Aorta (tissue), 5 donors: Measurements from ENCODE around the gene STK10. TPM values are rescaled to one million over a fixed set of nuclear protein-coding genes. Genes with fewer than 3 reads are reported as not detected.
"Not testable (repeated sequence)": the region's sequence is repeated elsewhere in the genome, so short reads cannot be mapped to it uniquely, and the experiment has no call there.

Experiments
- ATAC-seq: fragments of 200-7000 bp; cut with Tn5 transposase; one replicate; pipeline ENCODE4 v1.9.1; 2022; ENCODE audit warnings: moderate library complexity; ENCODE audit not compliant: low FRiP score
- DNase-seq, 2 donors: peaks; one replicate each; pipeline ENCODE4 v3.0.0-alpha.2; 2020
- H3K27ac ChIP-seq, 2 donors: one replicate each; pipeline ENCODE4 v1.5.1; 2013; ENCODE audit warnings: low read length in 2 of 2, mild to moderate bottlenecking in 2 of 2, moderate library complexity in 2 of 2, control low read depth in 1 of 2, inconsistent platforms in 1 of 2, low read depth in 1 of 2
- H3K27me3 ChIP-seq, 2 donors: one replicate each; pipeline ENCODE4 v1.6.1; 2013; ENCODE audit warnings: control low read depth in 1 of 2, low read length in 1 of 2, mild to moderate bottlenecking in 1 of 2, moderate library complexity in 1 of 2; ENCODE audit not compliant: insufficient read depth in 2 of 2, control insufficient read depth in 1 of 2
- H3K36me3 ChIP-seq, 2 donors: one replicate each; pipeline ENCODE4 v1.6.1; 2013; ENCODE audit warnings: control low read depth in 1 of 2, low read length in 1 of 2, mild to moderate bottlenecking in 1 of 2; ENCODE audit not compliant: insufficient read depth in 2 of 2, control insufficient read depth in 1 of 2
- H3K4me1 ChIP-seq, 2 donors: one replicate each; pipeline ENCODE4 v1.6.1; 2013; ENCODE audit warnings: low read length in 2 of 2, control low read depth in 1 of 2, mild to moderate bottlenecking in 1 of 2, moderate library complexity in 1 of 2; ENCODE audit not compliant: insufficient read depth in 2 of 2, control insufficient read depth in 1 of 2
- H3K4me3 ChIP-seq, 2 donors: one replicate each; pipeline ENCODE4 v1.5.1; 2013; ENCODE audit warnings: low read length in 2 of 2, control low read depth in 1 of 2, mild to moderate bottlenecking in 1 of 2
- H3K9me3 ChIP-seq: one replicate; pipeline ENCODE4 v1.6.1; 2013; ENCODE audit warnings: mild to moderate bottlenecking, low read length; ENCODE audit not compliant: control insufficient read depth
- WGBS, 2 donors: extraction: QIAGEN DNeasy Blood & Tissue Kit; methylation state at CpG; one replicate each; pipeline ENCODE4 v1.1.7; 2013; 5-methylcytosine and 5-hydroxymethylcytosine counted together
- intact Hi-C, 2 donors: fragments of 100-400 bp; cut with DNase I; formaldehyde crosslinking; loops; one replicate each; pipeline versions ENCODE4 v1.14.2 to v1.15.0; 2022
- polyA plus RNA-seq, 2 donors: library from polyadenylated mRNA; stranded (reverse); fragments of 200-250 nt; gene quantifications; one replicate each; pipeline ENCODE4 v1.2.3, GENCODE V29; 2013
- total RNA-seq, 2 donors: library from RNA; stranded (reverse); fragmentation: NEBNext Ultra II Directional; extraction: Animal tissue kit (Norgen Biotek cat#: 25700); gene quantifications; one replicate each; pipeline ENCODE4 v1.2.1, GENCODE V29; 2021
- donor health status: healthy with polysubstance abuse.
- donor health status: Bipolar disorder and iron deficiency.
- donor health status: DM: no; HTN: no; CAD: no.
- donor health status: DM: no; HTN: no; CAD: no.
- donor health status: DM: yes; HTN: yes; CAD: no.

The STK10 gene
- total and polyA plus RNA-seq, 4 donors = 4.1 to 67.7 (median 18.8) TPM

GRCh38 chr5:172219296-172219695 is 31.3 kb upstream of the STK10 start:
- H3K4me3 ChIP-seq = no peak overlapping the region
- no peaks in the 10 kb centered on the region for H3K4me1 ChIP-seq
- H3K27me3 ChIP-seq = no peaks in the 10 kb centered on the region
- peaks cover 4% of the 10 kb centered on the region in 2 donors for H3K36me3 ChIP-seq
- no peak for ATAC-seq
- no peaks in the 10 kb centered on the region for H3K9me3 ChIP-seq
- DNase-seq = no peak
- WGBS, 2 donors = 97 to 100% methylated on average over 2 of the region's 2 CpGs
- intact Hi-C loops = no loop called here
- H3K27ac ChIP-seq = no peak overlapping the region

- DNase-seq = no peak
- intact Hi-C loops = no loop called here
- no peak for ATAC-seq
- Histone ChIP-seq H3K4me3 (no peak overlapping the region), H3K27ac (no peak overlapping the region), H3K27me3 (no peaks in the 10 kb centered on the region), H3K36me3 (peaks cover 0 to 3% of the 10 kb centered on the region in 2 donors), H3K9me3 (no peaks in the 10 kb centered on the region), H3K4me1 (no peaks in the 10 kb centered on the region)
- 97 to 98% methylated on average over 3 of the region's 3 CpGs for WGBS, 2 donors
Observed at GRCh38 chr5:172216345-172216744, 28.3 kb upstream of the STK10 start.

GRCh38 chr5:172213126-172213525 is 25.1 kb upstream of the STK10 start:
- WGBS, 2 donors = 90 to 97% methylated on average over 4 of the region's 4 CpGs
- H3K36me3 ChIP-seq = peaks cover 2 to 6% of the 10 kb centered on the region in 2 donors
- no peak for ATAC-seq

GRCh38 chr5:172211676-172212075 is 23.7 kb upstream of the STK10 start:
- no peak overlapping the region for H3K27ac ChIP-seq
- H3K36me3 ChIP-seq = peaks cover 2 to 6% of the 10 kb centered on the region in 2 donors
- H3K4me1 ChIP-seq = no peaks in the 10 kb centered on the region
- no peaks in the 10 kb centered on the region for H3K9me3 ChIP-seq
- ATAC-seq (no peak), DNase-seq (no peak)
- 92 to 93% methylated on average over 8 of the region's 8 CpGs for WGBS, 2 donors
- H3K27me3 ChIP-seq = no peaks in the 10 kb centered on the region
- intact Hi-C loops = no loop called here
- H3K4me3 ChIP-seq = no peak overlapping the region

More at GRCh38 chr5:172213126-172213525, 25.1 kb upstream of the STK10 start:
- Histone ChIP-seq H3K4me3 (no peak overlapping the region), H3K9me3 (no peaks in the 10 kb centered on the region), H3K27me3 (no peaks in the 10 kb centered on the region), H3K4me1 (no peaks in the 10 kb centered on the region), H3K27ac (no peak overlapping the region)
- intact Hi-C loops = no loop called here
- DNase-seq = no peak

- ATAC-seq (no peak), DNase-seq (no peak)
- Histone ChIP-seq H3K4me1 (no peaks in the 10 kb centered on the region), H3K4me3 (no peak overlapping the region), H3K27ac (no peak overlapping the region), H3K27me3 (no peaks in the 10 kb centered on the region), H3K9me3 (no peaks in the 10 kb centered on the region), H3K36me3 (peaks cover 2 to 6% of the 10 kb centered on the region in 2 donors)
- intact Hi-C loops = no loop called here
- WGBS, 2 donors = 94 to 99% methylated on average over 2 of the region's 2 CpGs
Observed at GRCh38 chr5:172209714-172210113, 21.7 kb upstream of the STK10 start.

- H3K4me3 ChIP-seq = no peak overlapping the region
- H3K36me3 ChIP-seq = peaks cover 2 to 6% of the 10 kb centered on the region in 2 donors
- DNase-seq = no peak
- H3K27me3 ChIP-seq = no peaks in the 10 kb centered on the region
- no peak for ATAC-seq
- intact Hi-C loops = no loop called here
- 51 to 70% methylated on average over 3 of the region's 3 CpGs for WGBS, 2 donors
- no peaks in the 10 kb centered on the region for H3K9me3 ChIP-seq
- H3K27ac ChIP-seq = no peak overlapping the region
- no peaks in the 10 kb centered on the region for H3K4me1 ChIP-seq
Observed at GRCh38 chr5:172207511-172207910, 19.5 kb upstream of the STK10 start.

GRCh38 chr5:172205984-172206383 is 18.0 kb upstream of the STK10 start:
- H3K9me3 ChIP-seq, ATAC-seq: not testable (repeated sequence)
- 93 to 97% methylated on average over 11 of the region's 11 CpGs for WGBS, 2 donors

GRCh38 chr5:172200476-172200875 is 12.5 kb upstream of the STK10 start:
- H3K4me3 ChIP-seq = no peak overlapping the region
- H3K27ac ChIP-seq = no peak overlapping the region
- H3K27me3 ChIP-seq = no peaks in the 10 kb centered on the region
- intact Hi-C loops = no loop called here
- H3K36me3 ChIP-seq = no peaks in the 10 kb centered on the region
- 92 to 93% methylated on average over 6 of the region's 6 CpGs for WGBS, 2 donors
- DNase-seq (no peak), ATAC-seq (no peak)
- no peaks in the 10 kb centered on the region for H3K4me1 ChIP-seq
- no peaks in the 10 kb centered on the region for H3K9me3 ChIP-seq

More at GRCh38 chr5:172205984-172206383, 18.0 kb upstream of the STK10 start:
- H3K27ac ChIP-seq, intact Hi-C loops, H3K36me3 ChIP-seq, DNase-seq, H3K4me3 ChIP-seq, H3K27me3 ChIP-seq, H3K4me1 ChIP-seq: not testable (repeated sequence)

- ATAC-seq (no peak), DNase-seq (no peak)
- Histone ChIP-seq H3K4me3 (no peak overlapping the region), H3K27me3 (no peaks in the 10 kb centered on the region), H3K4me1 (no peaks in the 10 kb centered on the region), H3K36me3 (no peaks in the 10 kb centered on the region), H3K27ac (no peak overlapping the region), H3K9me3 (no peaks in the 10 kb centered on the region)
- intact Hi-C loops = no loop called here
- 83 to 85% methylated on average over 10 of the region's 10 CpGs for WGBS, 2 donors
Observed at GRCh38 chr5:172199446-172199845, 11.4 kb upstream of the STK10 start.
